Suprapubic skin (tissue), 3 donors: ENCODE measurements around the gene ERC2.

Experiments used
- CTCF ChIP-seq, 2 donors: fragments of 200-600 bp in 1 of 2; fragments of 450-650 bp in 1 of 2; sonication (generic) in 1 of 2; IDR thresholded peaks; one replicate each; pipeline ENCODE4 v1.5.1; 2016 to 2019; ENCODE audit warnings: antibody characterized with exemption in 2 of 2, mild to moderate bottlenecking in 1 of 2, moderate library complexity in 1 of 2
- POLR2A ChIP-seq, 2 donors: fragments of 450-650 bp; IDR thresholded peaks; one replicate each; pipeline ENCODE4 v1.6.1; 2017; ENCODE audit warnings: antibody characterized with exemption in 2 of 2, mild to moderate bottlenecking in 2 of 2, moderate library complexity in 2 of 2

- no peak for TF ChIP-seq CTCF (IDR thresholded peaks at IDR 0.05)
- no peak for TF ChIP-seq POLR2A (IDR thresholded peaks at IDR 0.05)
Observed at GRCh38 chr3:55598224-55598623, 870.0 kb downstream of the ERC2 start.
